ENCODE data around the gene FGFBP1.

GRCh38 chr4:15891312-15891711 is 47.2 kb downstream of the FGFBP1 start:
- TF ChIP-seq, protein P1, sequence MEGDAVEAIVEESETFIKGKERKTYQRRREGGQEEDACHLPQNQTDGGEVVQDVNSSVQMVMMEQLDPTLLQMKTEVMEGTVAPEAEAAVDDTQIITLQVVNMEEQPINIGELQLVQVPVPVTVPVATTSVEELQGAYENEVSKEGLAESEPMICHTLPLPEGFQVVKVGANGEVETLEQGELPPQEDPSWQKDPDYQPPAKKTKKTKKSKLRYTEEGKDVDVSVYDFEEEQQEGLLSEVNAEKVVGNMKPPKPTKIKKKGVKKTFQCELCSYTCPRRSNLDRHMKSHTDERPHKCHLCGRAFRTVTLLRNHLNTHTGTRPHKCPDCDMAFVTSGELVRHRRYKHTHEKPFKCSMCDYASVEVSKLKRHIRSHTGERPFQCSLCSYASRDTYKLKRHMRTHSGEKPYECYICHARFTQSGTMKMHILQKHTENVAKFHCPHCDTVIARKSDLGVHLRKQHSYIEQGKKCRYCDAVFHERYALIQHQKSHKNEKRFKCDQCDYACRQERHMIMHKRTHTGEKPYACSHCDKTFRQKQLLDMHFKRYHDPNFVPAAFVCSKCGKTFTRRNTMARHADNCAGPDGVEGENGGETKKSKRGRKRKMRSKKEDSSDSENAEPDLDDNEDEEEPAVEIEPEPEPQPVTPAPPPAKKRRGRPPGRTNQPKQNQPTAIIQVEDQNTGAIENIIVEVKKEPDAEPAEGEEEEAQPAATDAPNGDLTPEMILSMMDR (IDR thresholded peaks at IDR 0.05; ENCODE audit: low read depth, low read length) = no peak
- no peak for TF ChIP-seq POLR2A (IDR thresholded peaks at IDR 0.05; ENCODE audit: extremely low read depth, insufficient read length)

Data from NB4 (cell line).